WTC11 (cell line): ENCODE results near the gene POLA1. TPM values are rescaled to one million over a fixed set of nuclear protein-coding genes. Genes with fewer than 3 reads are reported as not detected.

Experiments used
- ATAC-seq: fragments of 200-7000 bp; cut with Tn5 transposase; 2 replicates; pipeline ENCODE4 v1.10.0; 2021; ENCODE audit warnings: mild to moderate bottlenecking, moderate library complexity
- CTCF ChIA-PET: fragments of 300-600 bp; sonication (Branson Sonifier 250); formaldehyde crosslinking; loops from one replicate; lab custom pipeline; 2021; ENCODE audit warnings: antibody characterized with exemption; lab: Charles Lee
- POLR2A ChIA-PET: fragments of 350-600 bp; sonication (Branson Sonifier 250); formaldehyde crosslinking; loops from one replicate; lab custom pipeline; 2021; ENCODE audit warnings: antibody characterized with exemption; lab: Charles Lee
- DNase-seq: peaks from one replicate; pipeline ENCODE4 v3.0.0; 2021; ENCODE audit warnings: low spot score
- H3K27ac Mint-ChIP-seq: 2 replicates; pipeline ENCODE4 v1.8.0; 2021; ENCODE audit warnings: mixed read lengths
- H3K27me3 Mint-ChIP-seq: 2 replicates; pipeline ENCODE4 v1.8.0; 2021; ENCODE audit warnings: low read depth, mild to moderate bottlenecking, moderate library complexity, mixed read lengths
- H3K36me3 Mint-ChIP-seq: 2 replicates; pipeline ENCODE4 v1.8.0; 2021; ENCODE audit warnings: mixed read lengths
- H3K4me1 Mint-ChIP-seq: 2 replicates; pipeline ENCODE4 v1.8.0; 2022; ENCODE audit warnings: mixed read lengths
- H3K4me3 Mint-ChIP-seq: 2 replicates; pipeline ENCODE4 v1.8.0; 2021; ENCODE audit warnings: mild to moderate bottlenecking, moderate library complexity, mixed read lengths
- H3K9me3 Mint-ChIP-seq: 2 replicates; pipeline ENCODE4 v1.8.0; 2021; ENCODE audit warnings: mixed read lengths
- CBFB ChIP-seq: sonication (generic); formaldehyde crosslinking; IDR thresholded peaks from 2 replicates; pipeline ENCODE4 v1.8.1; 2022; ENCODE audit warnings: mild to moderate bottlenecking, low read depth, missing genetic modification reagents
- CREB1 ChIP-seq: sonication (generic); formaldehyde crosslinking; IDR thresholded peaks from 2 replicates; pipeline ENCODE4 v1.8.0; 2023; ENCODE audit warnings: mild to moderate bottlenecking, missing genetic modification reagents
- GRHL2 ChIP-seq: fragments of 250-450 bp; sonication (Bioruptor Pico); IDR thresholded peaks from 2 replicates; pipeline ENCODE4 v1.8.0; 2022; ENCODE audit warnings: mild to moderate bottlenecking, moderate library complexity; ENCODE audit not compliant: insufficient replicate concordance, severe bottlenecking
- JUN ChIP-seq: sonication (generic); formaldehyde crosslinking; IDR thresholded peaks from 2 replicates; pipeline ENCODE4 v1.8.0; 2023; ENCODE audit warnings: mild to moderate bottlenecking, missing genetic modification reagents
- NFATC4 ChIP-seq: fragments of 250-450 bp; sonication (Bioruptor Pico); IDR thresholded peaks from 2 replicates; pipeline ENCODE4 v1.9.0; 2021; ENCODE audit warnings: mild to moderate bottlenecking
- RELA ChIP-seq: sonication (generic); formaldehyde crosslinking; IDR thresholded peaks from 2 replicates; pipeline ENCODE4 v1.8.1; 2022; ENCODE audit warnings: missing genetic modification reagents, mild to moderate bottlenecking, borderline replicate concordance
- RORB ChIP-seq: fragments of 250-450 bp; sonication (Bioruptor Pico); IDR thresholded peaks from 2 replicates; pipeline ENCODE4 v1.9.0; 2021; ENCODE audit warnings: mild to moderate bottlenecking
- TEAD4 ChIP-seq: sonication (generic); formaldehyde crosslinking; IDR thresholded peaks from 2 replicates; pipeline ENCODE4 v1.8.0; 2022; ENCODE audit warnings: mild to moderate bottlenecking, missing genetic modification reagents
- TP53 ChIP-seq: sonication (generic); formaldehyde crosslinking; IDR thresholded peaks from 2 replicates; pipeline ENCODE4 v1.8.1; 2023; ENCODE audit warnings: mild to moderate bottlenecking, missing genetic modification reagents
- ZNF219 ChIP-seq: sonication (generic); formaldehyde crosslinking; IDR thresholded peaks from 2 replicates; pipeline ENCODE4 v1.8.0; 2023; ENCODE audit warnings: missing genetic modification reagents, mild to moderate bottlenecking, borderline replicate concordance
- ZNF317 ChIP-seq: sonication (generic); formaldehyde crosslinking; IDR thresholded peaks from 2 replicates; pipeline ENCODE4 v1.8.1; 2023; ENCODE audit warnings: low read depth, mild to moderate bottlenecking, moderate library complexity, missing genetic modification reagents, borderline replicate concordance
- ZNF396 ChIP-seq: fragments of 250-450 bp; sonication (Bioruptor Pico); IDR thresholded peaks from 2 replicates; pipeline ENCODE4 v1.8.0; 2021; ENCODE audit warnings: mild to moderate bottlenecking, moderate library complexity, borderline replicate concordance
- total RNA-seq: library from RNA; stranded (reverse); gene quantifications from 3 replicates; pipeline ENCODE4 v1.2.3, GENCODE V29; 2021
- TF ChIP-seq, protein P1 (sequence below): fragments of 250-450 bp; sonication (Bioruptor Pico); IDR thresholded peaks from 2 replicates; pipeline ENCODE4 v1.9.0; 2021; ENCODE audit warnings: mild to moderate bottlenecking
- TF ChIP-seq, protein P2 (sequence below): sonication (generic); formaldehyde crosslinking; IDR thresholded peaks from 2 replicates; pipeline ENCODE4 v1.8.1; 2023; ENCODE audit warnings: mild to moderate bottlenecking, moderate library complexity, missing genetic modification reagents
- TF ChIP-seq, protein P3 (sequence below): sonication (generic); formaldehyde crosslinking; IDR thresholded peaks from 2 replicates; pipeline ENCODE4 v1.8.0; 2022; ENCODE audit warnings: mild to moderate bottlenecking, missing genetic modification reagents
- TF ChIP-seq, protein P4 (sequence below): sonication (generic); formaldehyde crosslinking; IDR thresholded peaks from 2 replicates; pipeline ENCODE4 v1.8.0; 2023; ENCODE audit warnings: mild to moderate bottlenecking, missing genetic modification reagents
- TF ChIP-seq, protein P5 (sequence below): sonication (generic); formaldehyde crosslinking; IDR thresholded peaks from 2 replicates; pipeline ENCODE4 v1.8.1; 2023; ENCODE audit warnings: mild to moderate bottlenecking, missing genetic modification reagents, borderline replicate concordance
- TF ChIP-seq, protein P6 (sequence below): fragments of 250-450 bp; sonication (Bioruptor Pico); IDR thresholded peaks from 2 replicates; pipeline ENCODE4 v1.9.0; 2021; ENCODE audit warnings: mild to moderate bottlenecking
- TF ChIP-seq, protein P7 (sequence below): sonication (generic); formaldehyde crosslinking; conservative IDR thresholded peaks from 2 replicates; pipeline ENCODE4 v1.8.1; 2022; ENCODE audit warnings: mild to moderate bottlenecking, missing genetic modification reagents

The POLA1 gene
- total RNA-seq, 1 experiment from 2014 or later = 29.9 TPM

DNA sequence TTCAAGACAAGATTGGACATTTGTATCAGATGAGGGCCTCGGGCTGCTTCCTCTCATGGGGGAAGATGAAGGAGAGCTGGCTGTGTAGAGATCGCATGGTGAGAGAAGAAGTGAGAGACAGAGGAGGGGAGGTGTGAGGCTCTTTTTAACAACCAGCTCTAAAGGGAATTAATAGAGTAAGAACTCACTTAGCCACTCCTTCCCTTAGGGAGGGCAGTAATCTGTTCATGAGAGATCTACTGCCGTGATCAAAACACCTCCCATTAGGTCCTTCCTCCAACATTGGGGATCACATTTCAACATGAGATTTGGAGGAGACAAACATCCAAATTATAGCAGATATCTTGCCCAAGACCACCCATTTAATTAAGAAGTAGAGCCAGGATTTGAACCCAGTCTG is 225.0 kb downstream of the POLA1 start:
- no peaks in the 10 kb centered on the region for H3K27me3 Mint-ChIP-seq
- H3K9me3 Mint-ChIP-seq = no peaks in the 10 kb centered on the region
- peak; percentile 64 for ATAC-seq
- H3K4me3 Mint-ChIP-seq = peak overlapping the region; percentile 4; the same call in 1 of the 2 replicates
- H3K36me3 Mint-ChIP-seq = no peaks in the 10 kb centered on the region
- TF ChIP-seq, protein P1, sequence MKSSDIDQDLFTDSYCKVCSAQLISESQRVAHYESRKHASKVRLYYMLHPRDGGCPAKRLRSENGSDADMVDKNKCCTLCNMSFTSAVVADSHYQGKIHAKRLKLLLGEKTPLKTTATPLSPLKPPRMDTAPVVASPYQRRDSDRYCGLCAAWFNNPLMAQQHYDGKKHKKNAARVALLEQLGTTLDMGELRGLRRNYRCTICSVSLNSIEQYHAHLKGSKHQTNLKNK (CRISPR knock-in tag) = no peak
- no peak for TF ChIP-seq CREB1 (CRISPR knock-in tag)
- no peak for TF ChIP-seq TP53 (CRISPR knock-in tag)
- TF ChIP-seq, protein P2, sequence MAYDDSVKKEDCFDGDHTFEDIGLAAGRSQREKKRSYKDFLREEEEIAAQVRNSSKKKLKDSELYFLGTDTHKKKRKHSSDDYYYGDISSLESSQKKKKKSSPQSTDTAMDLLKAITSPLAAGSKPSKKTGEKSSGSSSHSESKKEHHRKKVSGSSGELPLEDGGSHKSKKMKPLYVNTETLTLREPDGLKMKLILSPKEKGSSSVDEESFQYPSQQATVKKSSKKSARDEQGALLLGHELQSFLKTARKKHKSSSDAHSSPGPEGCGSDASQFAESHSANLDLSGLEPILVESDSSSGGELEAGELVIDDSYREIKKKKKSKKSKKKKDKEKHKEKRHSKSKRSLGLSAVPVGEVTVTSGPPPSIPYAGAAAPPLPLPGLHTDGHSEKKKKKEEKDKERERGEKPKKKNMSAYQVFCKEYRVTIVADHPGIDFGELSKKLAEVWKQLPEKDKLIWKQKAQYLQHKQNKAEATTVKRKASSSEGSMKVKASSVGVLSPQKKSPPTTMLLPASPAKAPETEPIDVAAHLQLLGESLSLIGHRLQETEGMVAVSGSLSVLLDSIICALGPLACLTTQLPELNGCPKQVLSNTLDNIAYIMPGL (CRISPR knock-in tag) = no peak
- no peak for TF ChIP-seq CBFB
- no peak for TF ChIP-seq TEAD4 (CRISPR knock-in tag)
- TF ChIP-seq NFATC4 (CRISPR knock-in tag) = no peak
- TF ChIP-seq, protein P3, sequence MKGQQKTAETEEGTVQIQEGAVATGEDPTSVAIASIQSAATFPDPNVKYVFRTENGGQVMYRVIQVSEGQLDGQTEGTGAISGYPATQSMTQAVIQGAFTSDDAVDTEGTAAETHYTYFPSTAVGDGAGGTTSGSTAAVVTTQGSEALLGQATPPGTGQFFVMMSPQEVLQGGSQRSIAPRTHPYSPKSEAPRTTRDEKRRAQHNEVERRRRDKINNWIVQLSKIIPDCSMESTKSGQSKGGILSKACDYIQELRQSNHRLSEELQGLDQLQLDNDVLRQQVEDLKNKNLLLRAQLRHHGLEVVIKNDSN (CRISPR knock-in tag) = no peak
- TF ChIP-seq, protein P4, sequence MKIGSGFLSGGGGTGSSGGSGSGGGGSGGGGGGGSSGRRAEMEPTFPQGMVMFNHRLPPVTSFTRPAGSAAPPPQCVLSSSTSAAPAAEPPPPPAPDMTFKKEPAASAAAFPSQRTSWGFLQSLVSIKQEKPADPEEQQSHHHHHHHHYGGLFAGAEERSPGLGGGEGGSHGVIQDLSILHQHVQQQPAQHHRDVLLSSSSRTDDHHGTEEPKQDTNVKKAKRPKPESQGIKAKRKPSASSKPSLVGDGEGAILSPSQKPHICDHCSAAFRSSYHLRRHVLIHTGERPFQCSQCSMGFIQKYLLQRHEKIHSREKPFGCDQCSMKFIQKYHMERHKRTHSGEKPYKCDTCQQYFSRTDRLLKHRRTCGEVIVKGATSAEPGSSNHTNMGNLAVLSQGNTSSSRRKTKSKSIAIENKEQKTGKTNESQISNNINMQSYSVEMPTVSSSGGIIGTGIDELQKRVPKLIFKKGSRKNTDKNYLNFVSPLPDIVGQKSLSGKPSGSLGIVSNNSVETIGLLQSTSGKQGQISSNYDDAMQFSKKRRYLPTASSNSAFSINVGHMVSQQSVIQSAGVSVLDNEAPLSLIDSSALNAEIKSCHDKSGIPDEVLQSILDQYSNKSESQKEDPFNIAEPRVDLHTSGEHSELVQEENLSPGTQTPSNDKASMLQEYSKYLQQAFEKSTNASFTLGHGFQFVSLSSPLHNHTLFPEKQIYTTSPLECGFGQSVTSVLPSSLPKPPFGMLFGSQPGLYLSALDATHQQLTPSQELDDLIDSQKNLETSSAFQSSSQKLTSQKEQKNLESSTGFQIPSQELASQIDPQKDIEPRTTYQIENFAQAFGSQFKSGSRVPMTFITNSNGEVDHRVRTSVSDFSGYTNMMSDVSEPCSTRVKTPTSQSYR (CRISPR knock-in tag) = no peak
- TF ChIP-seq, all 79 proteins: peak for 0
- CTCF ChIA-PET = no interaction called here
- no peak for DNase-seq
- Mint-ChIP-seq H3K4me1 (peaks cover 23% of the 10 kb centered on the region), H3K27ac (peak overlapping the region; percentile 75)
- POLR2A ChIA-PET = interaction anchor here (0.6 kb wide), 1 partner anchor 10 kb away, joined by 9 read pairs; no protein-coding TSS in a partner anchor

DNA sequence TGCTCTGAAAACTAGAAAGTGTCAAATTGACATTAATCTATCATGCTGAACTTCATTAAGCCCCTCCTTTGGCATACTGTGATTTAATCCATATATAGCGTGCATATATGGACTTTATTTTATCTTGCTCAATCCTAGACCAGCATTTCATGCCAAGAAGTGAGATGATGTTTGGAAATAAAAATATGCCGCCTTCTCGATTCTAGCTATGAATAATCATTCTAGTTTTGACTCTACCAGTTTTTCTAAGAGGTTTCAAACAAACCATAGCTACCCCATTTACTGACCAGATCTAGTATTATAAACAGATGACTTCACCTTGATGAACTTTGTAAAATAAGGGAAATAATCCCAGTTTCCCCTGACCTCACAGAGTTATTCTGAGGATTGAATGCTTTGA is 227.1 kb downstream of the POLA1 start:
- ChIA-PET CTCF (no interaction called here), POLR2A (no interaction called here)
- Mint-ChIP-seq H3K4me3 (no peak overlapping the region), H3K27me3 (no peaks in the 10 kb centered on the region), H3K36me3 (peaks cover 6% of the 10 kb centered on the region), H3K4me1 (peaks cover 25% of the 10 kb centered on the region), H3K27ac (no peak overlapping the region), H3K9me3 (no peaks in the 10 kb centered on the region)
- no peak for DNase-seq
- ATAC-seq = no peak
- TF ChIP-seq ZNF396 (CRISPR knock-in tag) (no peak), ZNF317 (CRISPR knock-in tag) (no peak), RORB (CRISPR knock-in tag) (no peak), GRHL2 (CRISPR knock-in tag) (no peak), JUN (CRISPR knock-in tag) (no peak), RELA (CRISPR knock-in tag) (no peak), ZNF219 (CRISPR knock-in tag) (no peak)
- TF ChIP-seq, protein P1 (CRISPR knock-in tag) = no peak
- TF ChIP-seq, protein P5, sequence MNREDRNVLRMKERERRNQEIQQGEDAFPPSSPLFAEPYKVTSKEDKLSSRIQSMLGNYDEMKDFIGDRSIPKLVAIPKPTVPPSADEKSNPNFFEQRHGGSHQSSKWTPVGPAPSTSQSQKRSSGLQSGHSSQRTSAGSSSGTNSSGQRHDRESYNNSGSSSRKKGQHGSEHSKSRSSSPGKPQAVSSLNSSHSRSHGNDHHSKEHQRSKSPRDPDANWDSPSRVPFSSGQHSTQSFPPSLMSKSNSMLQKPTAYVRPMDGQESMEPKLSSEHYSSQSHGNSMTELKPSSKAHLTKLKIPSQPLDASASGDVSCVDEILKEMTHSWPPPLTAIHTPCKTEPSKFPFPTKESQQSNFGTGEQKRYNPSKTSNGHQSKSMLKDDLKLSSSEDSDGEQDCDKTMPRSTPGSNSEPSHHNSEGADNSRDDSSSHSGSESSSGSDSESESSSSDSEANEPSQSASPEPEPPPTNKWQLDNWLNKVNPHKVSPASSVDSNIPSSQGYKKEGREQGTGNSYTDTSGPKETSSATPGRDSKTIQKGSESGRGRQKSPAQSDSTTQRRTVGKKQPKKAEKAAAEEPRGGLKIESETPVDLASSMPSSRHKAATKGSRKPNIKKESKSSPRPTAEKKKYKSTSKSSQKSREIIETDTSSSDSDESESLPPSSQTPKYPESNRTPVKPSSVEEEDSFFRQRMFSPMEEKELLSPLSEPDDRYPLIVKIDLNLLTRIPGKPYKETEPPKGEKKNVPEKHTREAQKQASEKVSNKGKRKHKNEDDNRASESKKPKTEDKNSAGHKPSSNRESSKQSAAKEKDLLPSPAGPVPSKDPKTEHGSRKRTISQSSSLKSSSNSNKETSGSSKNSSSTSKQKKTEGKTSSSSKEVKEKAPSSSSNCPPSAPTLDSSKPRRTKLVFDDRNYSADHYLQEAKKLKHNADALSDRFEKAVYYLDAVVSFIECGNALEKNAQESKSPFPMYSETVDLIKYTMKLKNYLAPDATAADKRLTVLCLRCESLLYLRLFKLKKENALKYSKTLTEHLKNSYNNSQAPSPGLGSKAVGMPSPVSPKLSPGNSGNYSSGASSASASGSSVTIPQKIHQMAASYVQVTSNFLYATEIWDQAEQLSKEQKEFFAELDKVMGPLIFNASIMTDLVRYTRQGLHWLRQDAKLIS (CRISPR knock-in tag) = no peak
- TF ChIP-seq, protein P6, sequence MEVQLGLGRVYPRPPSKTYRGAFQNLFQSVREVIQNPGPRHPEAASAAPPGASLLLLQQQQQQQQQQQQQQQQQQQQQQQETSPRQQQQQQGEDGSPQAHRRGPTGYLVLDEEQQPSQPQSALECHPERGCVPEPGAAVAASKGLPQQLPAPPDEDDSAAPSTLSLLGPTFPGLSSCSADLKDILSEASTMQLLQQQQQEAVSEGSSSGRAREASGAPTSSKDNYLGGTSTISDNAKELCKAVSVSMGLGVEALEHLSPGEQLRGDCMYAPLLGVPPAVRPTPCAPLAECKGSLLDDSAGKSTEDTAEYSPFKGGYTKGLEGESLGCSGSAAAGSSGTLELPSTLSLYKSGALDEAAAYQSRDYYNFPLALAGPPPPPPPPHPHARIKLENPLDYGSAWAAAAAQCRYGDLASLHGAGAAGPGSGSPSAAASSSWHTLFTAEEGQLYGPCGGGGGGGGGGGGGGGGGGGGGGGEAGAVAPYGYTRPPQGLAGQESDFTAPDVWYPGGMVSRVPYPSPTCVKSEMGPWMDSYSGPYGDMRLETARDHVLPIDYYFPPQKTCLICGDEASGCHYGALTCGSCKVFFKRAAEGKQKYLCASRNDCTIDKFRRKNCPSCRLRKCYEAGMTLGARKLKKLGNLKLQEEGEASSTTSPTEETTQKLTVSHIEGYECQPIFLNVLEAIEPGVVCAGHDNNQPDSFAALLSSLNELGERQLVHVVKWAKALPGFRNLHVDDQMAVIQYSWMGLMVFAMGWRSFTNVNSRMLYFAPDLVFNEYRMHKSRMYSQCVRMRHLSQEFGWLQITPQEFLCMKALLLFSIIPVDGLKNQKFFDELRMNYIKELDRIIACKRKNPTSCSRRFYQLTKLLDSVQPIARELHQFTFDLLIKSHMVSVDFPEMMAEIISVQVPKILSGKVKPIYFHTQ (CRISPR knock-in tag) = no peak
- TF ChIP-seq, protein P7, sequence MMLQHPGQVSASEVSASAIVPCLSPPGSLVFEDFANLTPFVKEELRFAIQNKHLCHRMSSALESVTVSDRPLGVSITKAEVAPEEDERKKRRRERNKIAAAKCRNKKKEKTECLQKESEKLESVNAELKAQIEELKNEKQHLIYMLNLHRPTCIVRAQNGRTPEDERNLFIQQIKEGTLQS (CRISPR knock-in tag) = no peak
